Measurements from ENCODE around the gene SUMO1. TPM values are rescaled to one million over a fixed set of nuclear protein-coding genes. Genes with fewer than 3 reads are reported as not detected.

Gene SUMO1
- total and polyA plus RNA-seq, 9 of the 15 experiments (the other 6 are each of a cell fraction or from before 2014, with no cell fraction given): 63.7 to 292 (median 92.0) TPM

- TF ChIP-seq, protein P1, sequence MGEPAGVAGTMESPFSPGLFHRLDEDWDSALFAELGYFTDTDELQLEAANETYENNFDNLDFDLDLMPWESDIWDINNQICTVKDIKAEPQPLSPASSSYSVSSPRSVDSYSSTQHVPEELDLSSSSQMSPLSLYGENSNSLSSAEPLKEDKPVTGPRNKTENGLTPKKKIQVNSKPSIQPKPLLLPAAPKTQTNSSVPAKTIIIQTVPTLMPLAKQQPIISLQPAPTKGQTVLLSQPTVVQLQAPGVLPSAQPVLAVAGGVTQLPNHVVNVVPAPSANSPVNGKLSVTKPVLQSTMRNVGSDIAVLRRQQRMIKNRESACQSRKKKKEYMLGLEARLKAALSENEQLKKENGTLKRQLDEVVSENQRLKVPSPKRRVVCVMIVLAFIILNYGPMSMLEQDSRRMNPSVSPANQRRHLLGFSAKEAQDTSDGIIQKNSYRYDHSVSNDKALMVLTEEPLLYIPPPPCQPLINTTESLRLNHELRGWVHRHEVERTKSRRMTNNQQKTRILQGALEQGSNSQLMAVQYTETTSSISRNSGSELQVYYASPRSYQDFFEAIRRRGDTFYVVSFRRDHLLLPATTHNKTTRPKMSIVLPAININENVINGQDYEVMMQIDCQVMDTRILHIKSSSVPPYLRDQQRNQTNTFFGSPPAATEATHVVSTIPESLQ (CRISPR knock-in tag; IDR thresholded peaks at IDR 0.05): no peak
- peak; percentile 82 for TF ChIP-seq POLR2A (conservative IDR thresholded peaks at IDR 0.05)
- peak; percentile 70 for TF ChIP-seq TAF1 (IDR thresholded peaks at IDR 0.05; ENCODE audit: control insufficient read depth, extremely low read depth, insufficient read depth, low read length, severe bottlenecking)
- TF ChIP-seq JUND (IDR thresholded peaks at IDR 0.05; ENCODE audit: borderline replicate concordance, low read depth, low read length): peak; percentile 59; the same call in 1 of the 2 replicates
- no peak for TF ChIP-seq JUND (tag; IDR thresholded peaks at IDR 0.05; ENCODE audit: borderline replicate concordance, low read depth, low read length)
- TF ChIP-seq L3MBTL2 (IDR thresholded peaks at IDR 0.05): peak; percentile 45; the same call in 1 of the 2 replicates
- peak; percentile 30 for TF ChIP-seq MYC (IDR thresholded peaks at IDR 0.05; ENCODE audit: low read depth, low read length)
- TF ChIP-seq MYC (CRISPR knock-in tag; IDR thresholded peaks at IDR 0.05; ENCODE audit: borderline replicate concordance, low read depth): no peak
- 0 out of 2 replicates have a peak, but pooled peaks have one; percentile 17 for TF ChIP-seq EHMT2 (IDR thresholded peaks at IDR 0.05)
- TF ChIP-seq ETS2 (tag; IDR thresholded peaks at IDR 0.05; ENCODE audit: borderline replicate concordance, poor library complexity, severe bottlenecking): no peak
- TF ChIP-seq TRIM28 (IDR thresholded peaks at IDR 0.05): 0 out of 2 replicates have a peak, but pooled peaks have one; percentile 29
- TF ChIP-seq E2F1 (CRISPR knock-in tag; IDR thresholded peaks at IDR 0.05): no peak
- peak; percentile 94 for TF ChIP-seq GABPA (tag; conservative IDR thresholded peaks at IDR 0.05; ENCODE audit: low read depth)
- no peak for TF ChIP-seq ZEB2 (IDR thresholded peaks at IDR 0.05)
- TF ChIP-seq ZNF668 (CRISPR knock-in tag; IDR thresholded peaks at IDR 0.05): no peak
- TF ChIP-seq ZNF76 (CRISPR knock-in tag; IDR thresholded peaks at IDR 0.05; ENCODE audit: borderline replicate concordance): no peak
- TF ChIP-seq EP300 (IDR thresholded peaks at IDR 0.05; ENCODE audit: low read length): 0 out of 2 replicates have a peak, but pooled peaks have one; percentile 22
- no peak for TF ChIP-seq USF2 (CRISPR knock-in tag; IDR thresholded peaks at IDR 0.05)
- no peak for TF ChIP-seq ZNF282 (CRISPR knock-in tag; IDR thresholded peaks at IDR 0.05)
- no peak for TF ChIP-seq PYGO2 (tag; IDR thresholded peaks at IDR 0.05)
- peak; percentile 33; the same call in 1 of the 2 replicates for TF ChIP-seq TOE1 (IDR thresholded peaks at IDR 0.05; ENCODE audit: borderline replicate concordance)
- no peak for TF ChIP-seq TOE1 (CRISPR knock-in tag; IDR thresholded peaks at IDR 0.05; ENCODE audit: borderline replicate concordance, low read depth)
- TF ChIP-seq ETV1 (tag; conservative IDR thresholded peaks at IDR 0.05; ENCODE audit: low read depth): peak; percentile 61
- TF ChIP-seq SUPT5H (IDR thresholded peaks at IDR 0.05): peak; percentile 86
- TF ChIP-seq ARNT (IDR thresholded peaks at IDR 0.05): no peak
- TF ChIP-seq NFE2 (IDR thresholded peaks at IDR 0.05; ENCODE audit: low read depth): no peak
These were observed at the start of gene SUMO1 (continued) for GRCh38 chr2:202238234-202239197.

Measured in K562 (cell line).